ENCODE results near the gene WBP1.
"Not testable (repeated sequence)": the region's sequence is repeated elsewhere in the genome, so short reads cannot be mapped to it uniquely, and the experiment has no call there.

The WBP1 gene

GRCh38 chr2:74482801-74483674, 24.8 kb downstream of the WBP1 start, which contains the start of the genes CCDC142 and TTC31:
Gene CCDC142 (minus strand): TSS chr2:74482998. CDS start chr2:74482837, 161 bp downstream.
Gene TTC31 (plus strand): TSS chr2:74483081. CDS start chr2:74483096, 15 bp downstream.
- DNase-seq (ENCODE audit: low read depth in 2 of 2), result peak; percentile 88 to 93

GRCh38 chr2:74483675-74484164, 25.5 kb downstream of the WBP1 start:
- not testable (repeated sequence) for DNase-seq (ENCODE audit: low read depth in 2 of 2)

- DNase-seq (ENCODE audit: low read depth in 2 of 2), result no peak
Measured at GRCh38 chr2:74486141-74486540, 27.9 kb downstream of the WBP1 start.

GRCh38 chr2:74488643-74489481, 30.6 kb downstream of the WBP1 start:
- no peak for DNase-seq (ENCODE audit: low read depth in 2 of 2)

- no peak for DNase-seq (ENCODE audit: low read depth in 2 of 2)
Measured at GRCh38 chr2:74489906-74490305, 31.7 kb downstream of the WBP1 start.

GRCh38 chr2:74491648-74492544, 33.7 kb downstream of the WBP1 start:
- no peak for DNase-seq (ENCODE audit: low read depth in 2 of 2)

GRCh38 chr2:74493546-74493945, 35.3 kb downstream of the WBP1 start:
- no peak for DNase-seq (ENCODE audit: low read depth in 2 of 2)

GRCh38 chr2:74495440-74495839, 37.2 kb downstream of the WBP1 start:
- no peak for DNase-seq (ENCODE audit: low read depth in 2 of 2)

GRCh38 chr2:74496997-74497776, 38.9 kb downstream of the WBP1 start:
- DNase-seq (ENCODE audit: low read depth in 2 of 2), result no peak

- DNase-seq (ENCODE audit: low read depth in 2 of 2), result no peak
Measured at GRCh38 chr2:74497777-74498499, 39.7 kb downstream of the WBP1 start.

- DNase-seq (ENCODE audit: low read depth in 2 of 2), result no peak
Measured at GRCh38 chr2:74498500-74499266, 40.4 kb downstream of the WBP1 start.

- no peak for DNase-seq (ENCODE audit: low read depth in 2 of 2)
Measured at GRCh38 chr2:74499267-74499939, 41.2 kb downstream of the WBP1 start, which contains the start of gene LBX2. Gene LBX2 (minus strand): TSS chr2:74499603. CDS start chr2:74499537, 66 bp downstream.

- DNase-seq (ENCODE audit: low read depth in 2 of 2), result no peak
Measured at GRCh38 chr2:74499940-74500577, 41.8 kb downstream of the WBP1 start.

- no peak for DNase-seq (ENCODE audit: low read depth in 2 of 2)
Measured at GRCh38 chr2:74500578-74500946, 42.3 kb downstream of the WBP1 start.

- DNase-seq (ENCODE audit: low read depth in 2 of 2), result no peak
Measured at GRCh38 chr2:74501335-74502071, 43.3 kb downstream of the WBP1 start.

- DNase-seq (ENCODE audit: low read depth in 2 of 2), result no peak
Measured at GRCh38 chr2:74502147-74502719, 44.0 kb downstream of the WBP1 start.

All from stimulated activated CD8-positive, alpha-beta memory T cell treated with anti-CD3 and anti-CD28 coated beads, Interleukin-7, amount 100 ng/mL, for 4 hours (primary cell).